Fibroblast of skin of scalp (primary cell): ENCODE results near the gene ANXA3.

ENCODE experiments used
- DNase-seq: peaks from one replicate; pipeline ENCODE4 v3.0.0-alpha.2; 2013

The ANXA3 gene

GRCh38 chr4:78645853-78646757 lies 94.5 kb downstream of the ANXA3 start:
- peak; percentile 93 for DNase-seq

- no peak for DNase-seq
These were observed 95.7 kb downstream of the ANXA3 start for GRCh38 chr4:78647272-78647671.

- no peak for DNase-seq
These were observed 97.2 kb downstream of the ANXA3 start for GRCh38 chr4:78648640-78649363.

- peak; percentile 90 for DNase-seq
These were observed 98.8 kb downstream of the ANXA3 start for GRCh38 chr4:78650106-78651024.

GRCh38 chr4:78651250-78651860 lies 99.8 kb downstream of the ANXA3 start:
- no peak for DNase-seq

GRCh38 chr4:78652282-78652876 lies 100.8 kb downstream of the ANXA3 start:
- DNase-seq: peak; percentile 47

- DNase-seq: peak; percentile 37
These were observed 102.1 kb downstream of the ANXA3 start for GRCh38 chr4:78653655-78654054.

- peak; percentile 92 for DNase-seq
These were observed 103.2 kb downstream of the ANXA3 start for GRCh38 chr4:78654807-78655206.

- no peak for DNase-seq
These were observed 105.4 kb downstream of the ANXA3 start for GRCh38 chr4:78656968-78657445.

GRCh38 chr4:78659264-78659663 lies 107.7 kb downstream of the ANXA3 start:
- peak; percentile 64 for DNase-seq

GRCh38 chr4:78659665-78660064 lies 108.1 kb downstream of the ANXA3 start:
- no peak for DNase-seq
